Heart right ventricle (tissue), 16 donors: ENCODE results near the gene ATG2A. TPM values are rescaled to one million over a fixed set of nuclear protein-coding genes. Genes with fewer than 3 reads are reported as not detected.

Experiments used
- ATAC-seq, 8 donors: fragments of 200-7000 bp; cut with Tn5 transposase; one replicate each; pipeline ENCODE4 v1.9.1; 2020; ENCODE audit warnings: mild to moderate bottlenecking in 8 of 8, moderate library complexity in 8 of 8, moderate number of reproducible peaks in 1 of 8
- DNase-seq, 2 donors: peaks; one replicate each; pipeline ENCODE4 v3.0.0-alpha.2; 2020
- H3K27ac ChIP-seq, 10 donors: fragments of 200-600 bp; sonication (generic) in 2 of 10; one replicate each; pipeline versions ENCODE4 v1.5.0 to v1.8.0; 2020 to 2022; ENCODE audit warnings: mild to moderate bottlenecking in 3 of 10
- H3K27me3 ChIP-seq, 7 donors: fragments of 200-600 bp; one replicate each; pipeline ENCODE4 v1.8.0; 2021 to 2022; ENCODE audit warnings: mild to moderate bottlenecking in 2 of 7
- H3K36me3 ChIP-seq, 9 donors: fragments of 200-600 bp; sonication (generic) in 1 of 9; one replicate each; pipeline versions ENCODE4 v1.5.0 to v1.8.0; 2020 to 2022; ENCODE audit warnings: mild to moderate bottlenecking in 2 of 9
- H3K4me1 ChIP-seq, 9 donors: fragments of 200-600 bp; sonication (generic) in 1 of 9; one replicate each; pipeline versions ENCODE4 v1.5.0 to v1.8.0; 2020 to 2022; ENCODE audit warnings: mild to moderate bottlenecking in 4 of 9
- H3K4me3 ChIP-seq, 10 donors: fragments of 200-600 bp; sonication (generic) in 2 of 10; one replicate each; pipeline versions ENCODE4 v1.5.0 to v1.8.0; 2020 to 2022; ENCODE audit warnings: mild to moderate bottlenecking in 7 of 10, moderate library complexity in 2 of 10
- H3K9me3 ChIP-seq, 11 donors: fragments of 200-600 bp in 10 of 11; sonication (generic) in 2 of 11; one replicate each; pipeline versions ENCODE4 v1.5.0 to v1.8.0; 2013 to 2022; ENCODE audit warnings: mild to moderate bottlenecking in 2 of 11, control low read depth in 1 of 11, moderate library complexity in 1 of 11
- WGBS, 2 donors: extraction: QIAGEN DNeasy Blood & Tissue Kit; methylation state at CpG; one replicate each; pipeline ENCODE4 v1.1.7; 2013; ENCODE audit warnings: inconsistent platforms in 1 of 2; 5-methylcytosine and 5-hydroxymethylcytosine counted together
- intact Hi-C, 10 donors: fragments of 100-400 bp; cut with DNase I; formaldehyde crosslinking; loops; one replicate each; pipeline versions ENCODE4 v1.11.1 to v1.14.2; 2022
- polyA plus RNA-seq, 2 donors: library from polyadenylated mRNA; stranded (reverse); fragments of 200-250 nt; gene quantifications; one replicate each; pipeline ENCODE4 v1.2.3, GENCODE V29; 2013
- total RNA-seq, 10 donors: library from RNA; stranded (reverse); fragmentation: NEBNext Ultra II Directional in 3 of 10; extraction: Animal tissue kit (Norgen Biotek cat#: 25700) in 3 of 10; gene quantifications; one replicate each; pipeline versions ENCODE4 v1.2.1 to v1.2.4, GENCODE V29; 2021 to 2023
- TF ChIP-seq, protein P1 (sequence below), 9 donors: fragments of 200-600 bp; sonication (generic) in 2 of 9; IDR thresholded peaks; one replicate each; pipeline versions ENCODE4 v1.5.0 to v1.8.0; 2021 to 2022; ENCODE audit warnings: antibody characterized with exemption in 9 of 9, mild to moderate bottlenecking in 5 of 9, moderate library complexity in 1 of 9
- donor health status: Arrhythmogenic right ventricular cardiomyopathy.
- donor health status: ischemic (EF 13 %, LVEDD 7.1; RV severe dilation, severe dysfunction).
- donor health status: healthy with polysubstance abuse.
- donor health status: DM: no; HTN: yes; CAD: no.
- donor health status: DM: no; HTN: no; CAD: no.
- donor health status: ischemic (EF 25% LVEDD 6.9; RV normal size, moderate dysfunction).
- donor health status: ischemic (EF 25% LVEDD 5.7; RV mildly dilated, moderate dysfunction).
- donor health status: healthy.
- donor health status: DM: yes; HTN: yes; CAD: no.
- donor health status: Ischemic cardiomyopathy.
- donor health status: ischemic (EF 35%, LVEDD 5.7; RV mildly dilated, moderate dysfunction).
- donor health status: nonischemic (EF 11% LVEDD 7.7; RV severe dilation, severe dysfunction).
- donor health status: DM: yes; HTN: yes; CAD: no.
- donor health status: PGD.
- donor health status: ischemic (EF 29% LVEDD 5.4; RV normal size, mild dysfunction).
- donor health status: nonischemic (EF 23%, LVEDD 6.1; RV moderate dilation, normal function).

ATG2A gene
- total and polyA plus RNA-seq, 12 donors = 12.4 to 18.6 (median 16.0) TPM

DNA sequence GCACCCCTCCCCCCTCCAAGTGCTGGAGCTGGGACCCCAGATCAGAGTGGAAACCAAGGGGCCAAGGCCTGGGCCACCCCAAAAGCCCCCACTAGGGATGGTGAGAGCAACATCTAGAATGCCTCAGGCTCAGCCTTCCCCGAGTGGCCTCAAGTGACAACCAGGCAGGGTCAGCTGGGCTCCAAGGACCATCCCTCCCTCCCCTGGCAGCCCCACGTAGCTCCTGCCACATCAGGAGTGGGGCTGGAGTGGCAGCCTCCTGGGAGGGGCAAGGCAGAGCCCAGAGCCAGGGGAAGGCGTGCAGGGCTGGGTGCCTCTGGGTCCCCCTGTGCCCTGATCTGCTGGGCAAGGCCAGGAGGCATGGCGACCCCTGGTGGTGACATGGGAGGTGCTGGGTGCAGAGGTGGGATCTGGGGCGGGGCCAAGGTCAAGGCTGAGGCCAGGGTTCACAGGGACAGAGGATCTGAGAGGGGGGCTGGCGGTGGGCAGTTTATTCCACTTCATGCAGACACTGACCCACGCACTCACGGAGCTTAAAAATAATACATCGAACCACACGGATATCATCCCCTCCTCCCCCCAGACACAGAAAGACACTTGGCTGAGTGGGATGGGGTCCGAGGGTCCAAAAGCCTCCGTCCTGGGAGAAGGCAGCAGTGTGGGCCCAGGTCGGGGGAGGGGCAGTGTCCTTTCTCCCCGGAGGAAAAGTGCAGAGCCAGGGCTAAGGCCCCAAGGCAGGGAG, 22.8 kb downstream of the ATG2A start:
- intact Hi-C loops = loop anchor here in 9 of 10 donors (1.0 to 10.0 kb wide), 4 partner anchors 47 to 109 kb away; no protein-coding TSS in a partner anchor
- no peaks in the 10 kb centered on the region for H3K9me3 ChIP-seq
- TF ChIP-seq, protein P1, sequence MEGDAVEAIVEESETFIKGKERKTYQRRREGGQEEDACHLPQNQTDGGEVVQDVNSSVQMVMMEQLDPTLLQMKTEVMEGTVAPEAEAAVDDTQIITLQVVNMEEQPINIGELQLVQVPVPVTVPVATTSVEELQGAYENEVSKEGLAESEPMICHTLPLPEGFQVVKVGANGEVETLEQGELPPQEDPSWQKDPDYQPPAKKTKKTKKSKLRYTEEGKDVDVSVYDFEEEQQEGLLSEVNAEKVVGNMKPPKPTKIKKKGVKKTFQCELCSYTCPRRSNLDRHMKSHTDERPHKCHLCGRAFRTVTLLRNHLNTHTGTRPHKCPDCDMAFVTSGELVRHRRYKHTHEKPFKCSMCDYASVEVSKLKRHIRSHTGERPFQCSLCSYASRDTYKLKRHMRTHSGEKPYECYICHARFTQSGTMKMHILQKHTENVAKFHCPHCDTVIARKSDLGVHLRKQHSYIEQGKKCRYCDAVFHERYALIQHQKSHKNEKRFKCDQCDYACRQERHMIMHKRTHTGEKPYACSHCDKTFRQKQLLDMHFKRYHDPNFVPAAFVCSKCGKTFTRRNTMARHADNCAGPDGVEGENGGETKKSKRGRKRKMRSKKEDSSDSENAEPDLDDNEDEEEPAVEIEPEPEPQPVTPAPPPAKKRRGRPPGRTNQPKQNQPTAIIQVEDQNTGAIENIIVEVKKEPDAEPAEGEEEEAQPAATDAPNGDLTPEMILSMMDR (IDR thresholded peaks at IDR 0.05) = peak; percentile 81 to 97 (median 91)
- DNase-seq (peak; percentile 88 to 92), ATAC-seq (peak; percentile 81 to 89 (median 86))
- no peak overlapping the region for H3K4me3 ChIP-seq
- peak overlapping the region in 7 of 10 donors; percentile 3 to 77 (median 68) for H3K27ac ChIP-seq
- peaks cover 0 to 49% (median 18%) of the 10 kb centered on the region in 9 donors for H3K36me3 ChIP-seq
- no peaks in the 10 kb centered on the region for H3K27me3 ChIP-seq
- WGBS, 2 donors = 31 to 32% methylated on average over 14 of the region's 14 CpGs
- H3K4me1 ChIP-seq = peaks cover 10 to 40% (median 26%) of the 10 kb centered on the region in 9 donors

DNA sequence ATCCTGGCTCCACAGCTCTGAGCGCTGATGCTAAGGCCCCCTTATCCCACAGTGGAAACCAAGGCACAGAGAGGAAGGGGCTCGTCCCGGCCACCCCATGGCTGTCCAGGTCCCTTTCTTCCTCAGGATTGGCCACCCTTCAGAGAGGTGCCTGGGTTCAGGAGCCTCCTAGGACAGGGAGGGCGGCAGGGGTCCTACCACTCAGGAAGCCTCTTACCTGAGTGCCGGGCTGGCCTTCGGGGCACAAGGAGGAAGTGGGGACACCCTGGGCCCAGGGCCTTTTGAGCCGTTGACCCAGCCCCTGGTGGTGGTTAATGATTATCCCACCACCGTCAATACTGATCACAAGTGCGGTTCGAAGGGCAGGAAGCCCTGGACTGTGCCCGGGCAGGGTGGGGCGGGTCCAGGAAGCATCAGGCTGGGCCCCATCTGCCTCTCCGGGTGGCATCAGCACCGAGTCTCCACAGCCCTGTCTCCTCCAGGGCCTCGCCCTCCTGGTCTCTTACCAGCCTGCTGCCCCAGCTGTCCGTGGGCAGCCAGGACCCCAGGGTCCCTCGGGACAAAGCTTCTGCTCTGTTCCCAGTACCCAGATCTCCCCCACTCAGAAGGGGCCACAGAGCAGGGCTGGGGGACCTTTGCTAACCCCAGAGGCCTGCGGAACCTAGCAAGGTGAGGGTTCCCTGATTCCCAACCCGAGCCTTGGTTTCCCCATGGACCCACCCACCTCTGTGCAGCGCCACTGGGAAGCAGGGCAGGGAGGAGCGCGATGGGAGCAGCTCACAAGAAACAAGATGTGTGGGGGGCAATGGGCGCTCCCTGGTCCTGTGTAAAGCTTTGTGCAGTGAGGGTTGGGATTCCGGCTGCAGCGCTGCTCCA, 23.6 kb downstream of the ATG2A start:
- ATAC-seq = peak in 4 of 8 donors; percentile 1 to 16 (median 4)
- Histone ChIP-seq H3K4me1 (peaks cover 10 to 47% (median 30%) of the 10 kb centered on the region in 9 donors), H3K27ac (peak overlapping the region; percentile 18 to 77 (median 52)), H3K27me3 (no peaks in the 10 kb centered on the region), H3K4me3 (no peak overlapping the region), H3K9me3 (no peaks in the 10 kb centered on the region), H3K36me3 (peaks cover 0 to 41% (median 10%) of the 10 kb centered on the region in 9 donors)
- WGBS, 2 donors = 77 to 83% methylated on average over 25 of the region's 25 CpGs
- intact Hi-C loops = loop anchor here in 9 of 10 donors (1.0 to 10.0 kb wide), 4 partner anchors 46 to 109 kb away; no protein-coding TSS in a partner anchor
- TF ChIP-seq, protein P1 (IDR thresholded peaks at IDR 0.05) = no peak
- no peak for DNase-seq

DNA sequence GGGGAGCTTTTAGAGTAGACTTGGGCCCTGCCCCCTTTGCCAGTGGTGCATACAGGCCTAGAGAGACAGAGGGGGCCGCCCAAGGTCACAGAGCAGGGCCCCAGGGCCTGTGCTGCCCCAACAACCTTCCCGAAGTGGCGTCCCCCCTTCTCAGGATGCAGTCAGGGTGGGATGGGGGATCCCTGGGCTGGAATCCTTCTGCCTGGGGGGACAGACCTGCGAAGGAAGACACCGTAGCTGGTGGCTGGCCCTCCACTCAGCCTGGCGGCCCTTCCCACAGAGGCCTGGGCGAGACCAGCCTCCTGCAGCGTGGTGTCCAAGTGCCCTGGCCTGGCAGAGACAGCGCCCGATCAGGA, 24.2 kb downstream of the ATG2A start:
- Histone ChIP-seq H3K4me1 (peaks cover 12 to 53% (median 36%) of the 10 kb centered on the region in 9 donors), H3K27ac (peak overlapping the region in 9 of 10 donors; percentile 30 to 77 (median 64)), H3K27me3 (no peaks in the 10 kb centered on the region), H3K9me3 (no peaks in the 10 kb centered on the region), H3K4me3 (no peak overlapping the region), H3K36me3 (peaks cover 0 to 35% (median 5%) of the 10 kb centered on the region in 9 donors)
- DNase-seq (no peak), ATAC-seq (no peak)
- intact Hi-C loops = loop anchor here in 5 of 10 donors (1.0 to 10.0 kb wide), 3 partner anchors 45 to 108 kb away; no protein-coding TSS in a partner anchor
- 85 to 87% methylated on average over 10 of the region's 10 CpGs for WGBS, 2 donors
- TF ChIP-seq, protein P1 (IDR thresholded peaks at IDR 0.05) = no peak

DNA sequence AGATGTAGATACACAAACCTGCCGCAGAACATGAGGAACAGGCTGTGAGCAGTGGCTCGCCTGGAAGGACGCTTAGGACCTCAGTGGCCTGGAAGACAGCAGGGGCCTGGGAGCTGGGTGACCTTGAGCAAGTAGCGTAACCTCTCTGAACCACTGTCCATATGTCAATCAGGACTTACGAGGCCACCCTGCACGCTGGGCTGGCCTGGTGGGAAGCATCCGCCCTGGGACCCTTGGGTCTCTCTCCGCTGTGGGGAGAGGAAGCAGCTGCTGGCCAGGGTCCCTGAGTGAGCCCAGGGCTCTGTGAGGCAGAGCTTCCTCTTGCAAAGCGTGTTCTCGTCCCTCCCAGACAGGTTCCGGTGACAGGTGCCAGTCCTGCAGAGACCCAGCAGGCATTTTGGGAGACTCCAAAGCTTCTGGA, 24.6 kb downstream of the ATG2A start:
- 52 to 66% methylated on average over 11 of the region's 11 CpGs for WGBS, 2 donors

More for the DNA sequence above, 24.6 kb downstream of the ATG2A start:
- Histone ChIP-seq H3K4me3 (no peak overlapping the region), H3K9me3 (no peaks in the 10 kb centered on the region), H3K36me3 (peaks cover 0 to 31% (median 3%) of the 10 kb centered on the region in 9 donors), H3K27ac (peak overlapping the region in 8 of 10 donors; percentile 34 to 77 (median 66)), H3K4me1 (peaks cover 15 to 57% (median 40%) of the 10 kb centered on the region in 9 donors), H3K27me3 (no peaks in the 10 kb centered on the region)
- DNase-seq (peak in 1 of 2 donors; percentile 62), ATAC-seq (peak in 2 of 8 donors; percentile 2 to 10)
- intact Hi-C loops = loop anchor here in 5 of 10 donors (1.0 to 10.0 kb wide), 3 partner anchors 44 to 108 kb away; no protein-coding TSS in a partner anchor
- TF ChIP-seq, protein P1 (IDR thresholded peaks at IDR 0.05) = no peak
